ENCODE data around the gene ZNF785.

Gene ZNF785

GRCh38 chr16:30567991-30568638 is 17.4 kb downstream of the ZNF785 start:
- DNase-seq (ENCODE audit: extremely low read depth, low read depth), result peak; percentile 38
- TF ChIP-seq CTCF (IDR thresholded peaks at IDR 0.05; ENCODE audit: low read depth, low read length), result no peak

- no peak for DNase-seq (ENCODE audit: extremely low read depth, low read depth)
- no peak for TF ChIP-seq CTCF (IDR thresholded peaks at IDR 0.05; ENCODE audit: low read depth, low read length)
Measured at GRCh38 chr16:30567160-30567990, 18.1 kb downstream of the ZNF785 start.

- DNase-seq (ENCODE audit: extremely low read depth, low read depth), result no peak
- no peak for TF ChIP-seq CTCF (IDR thresholded peaks at IDR 0.05; ENCODE audit: low read depth, low read length)
Measured at GRCh38 chr16:30566531-30566930, 19.0 kb downstream of the ZNF785 start.

- no peak for TF ChIP-seq CTCF (IDR thresholded peaks at IDR 0.05; ENCODE audit: low read depth, low read length)
- DNase-seq (ENCODE audit: extremely low read depth, low read depth), result no peak
Measured at GRCh38 chr16:30565984-30566383, 19.5 kb downstream of the ZNF785 start.

DNA sequence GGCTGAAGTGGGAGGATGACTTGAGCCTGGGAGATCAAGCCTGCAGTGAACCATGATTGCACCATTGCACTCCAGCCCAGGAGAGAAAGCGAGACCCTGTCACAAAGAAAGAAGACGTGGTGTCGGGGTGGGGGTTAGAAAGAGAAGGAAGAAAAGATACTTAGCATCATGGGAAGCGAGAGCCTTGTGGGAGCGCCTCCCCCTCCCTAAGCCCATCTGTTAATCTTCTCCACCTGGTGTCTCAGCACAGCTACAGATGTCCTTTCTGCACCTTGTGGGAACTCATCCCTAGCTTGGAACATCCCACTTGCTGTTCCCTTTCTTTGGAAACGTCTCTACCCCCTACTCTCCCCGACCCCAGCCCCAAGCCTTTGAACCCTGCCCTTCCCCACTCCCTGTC is 20.0 kb downstream of the ZNF785 start:
- no peak for TF ChIP-seq CTCF (IDR thresholded peaks at IDR 0.05; ENCODE audit: low read depth, low read length)
- DNase-seq (ENCODE audit: extremely low read depth, low read depth), result no peak

DNA sequence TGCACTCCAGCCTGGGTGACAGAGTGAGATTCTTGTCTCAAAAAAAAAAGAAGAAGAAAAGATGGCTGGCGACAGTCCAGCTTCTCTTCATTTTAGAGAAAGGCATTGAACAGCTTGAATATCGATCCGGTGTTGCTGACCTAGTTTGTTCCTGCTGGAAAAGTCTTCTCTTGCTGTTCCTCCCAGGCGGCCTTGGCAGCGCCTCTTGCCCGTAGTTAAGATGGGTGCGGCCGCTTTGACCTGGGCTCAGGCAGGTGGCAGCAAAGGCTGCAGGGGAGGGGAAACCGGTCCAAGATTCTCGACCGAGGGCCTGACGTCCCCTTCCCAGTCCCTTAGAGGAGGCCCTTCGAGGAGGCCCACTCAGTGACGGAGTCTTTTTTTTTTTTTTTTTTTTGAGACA is 23.5 kb downstream of the ZNF785 start:
- no peak for TF ChIP-seq CTCF (IDR thresholded peaks at IDR 0.05; ENCODE audit: low read depth, low read length)
- DNase-seq (ENCODE audit: extremely low read depth, low read depth), result no peak

- TF ChIP-seq CTCF (IDR thresholded peaks at IDR 0.05; ENCODE audit: low read depth, low read length), result no peak
- DNase-seq (ENCODE audit: extremely low read depth, low read depth), result no peak
Measured at GRCh38 chr16:30561089-30561816, 24.2 kb downstream of the ZNF785 start.
